ENCODE data around the gene CASP8. TPM values are rescaled to one million over a fixed set of nuclear protein-coding genes. Genes with fewer than 3 reads are reported as not detected.
"Not testable (repeated sequence)": the region's sequence is repeated elsewhere in the genome, so short reads cannot be mapped to it uniquely, and the experiment has no call there.

CASP8 gene
- polyA plus RNA-seq, 1 donor from 2014 or later, result not detected

DNA sequence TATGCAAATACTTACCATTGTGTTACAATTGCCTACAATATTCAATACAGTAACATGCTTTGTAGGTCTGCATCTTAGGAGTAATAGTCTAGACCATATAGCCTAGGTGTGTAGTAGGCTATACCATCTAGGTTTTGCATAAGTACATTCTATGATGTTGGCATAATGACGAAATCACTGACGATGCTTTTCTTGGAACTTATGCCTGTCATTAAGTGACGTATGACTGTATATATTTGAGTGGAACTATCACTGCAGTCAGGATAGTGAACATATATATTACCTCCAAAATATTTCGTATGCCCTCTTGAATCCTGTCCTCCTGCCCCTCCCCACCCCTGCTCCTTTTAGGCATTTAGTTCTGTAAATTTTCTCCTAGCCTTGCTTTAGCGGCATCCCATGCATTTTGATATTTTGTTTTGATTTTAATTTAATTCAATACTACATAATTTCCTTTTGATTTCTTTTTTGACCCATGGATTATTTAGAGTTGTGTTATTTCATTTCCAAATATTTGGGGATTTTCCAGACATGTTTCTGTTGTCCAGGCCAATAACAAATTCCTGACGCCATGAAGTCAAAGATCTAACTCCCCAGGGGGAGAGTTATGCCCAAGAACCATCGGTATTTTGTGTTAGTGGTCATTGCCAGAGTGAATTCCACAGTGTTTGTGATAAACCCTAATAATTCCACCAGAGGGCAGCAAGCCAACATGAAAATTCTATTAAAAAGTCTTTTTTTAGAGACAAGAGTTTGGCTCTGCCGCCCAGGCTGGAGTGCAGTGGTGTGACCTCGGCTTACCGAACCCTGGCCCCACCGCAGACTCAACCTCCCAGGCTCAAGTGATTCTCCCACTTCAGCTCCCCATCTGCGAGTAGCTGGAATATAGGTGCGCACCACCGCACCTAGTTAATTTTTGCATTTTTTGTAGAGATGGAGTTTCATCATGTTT lies 24.2 kb upstream of the CASP8 start:
- no peak overlapping the region for H3K9ac ChIP-seq (ENCODE audit: low read length)
- peak; percentile 84 for TF ChIP-seq RAD21 (conservative IDR thresholded peaks at IDR 0.05)
- TF ChIP-seq SMC3 (conservative IDR thresholded peaks at IDR 0.05; ENCODE audit: poor library complexity), result peak; percentile 80
- no peak for TF ChIP-seq EZH2 (IDR thresholded peaks at IDR 0.05; ENCODE audit: borderline replicate concordance, insufficient read depth, low read length, poor library complexity, severe bottlenecking)
- TF ChIP-seq, protein P1, sequence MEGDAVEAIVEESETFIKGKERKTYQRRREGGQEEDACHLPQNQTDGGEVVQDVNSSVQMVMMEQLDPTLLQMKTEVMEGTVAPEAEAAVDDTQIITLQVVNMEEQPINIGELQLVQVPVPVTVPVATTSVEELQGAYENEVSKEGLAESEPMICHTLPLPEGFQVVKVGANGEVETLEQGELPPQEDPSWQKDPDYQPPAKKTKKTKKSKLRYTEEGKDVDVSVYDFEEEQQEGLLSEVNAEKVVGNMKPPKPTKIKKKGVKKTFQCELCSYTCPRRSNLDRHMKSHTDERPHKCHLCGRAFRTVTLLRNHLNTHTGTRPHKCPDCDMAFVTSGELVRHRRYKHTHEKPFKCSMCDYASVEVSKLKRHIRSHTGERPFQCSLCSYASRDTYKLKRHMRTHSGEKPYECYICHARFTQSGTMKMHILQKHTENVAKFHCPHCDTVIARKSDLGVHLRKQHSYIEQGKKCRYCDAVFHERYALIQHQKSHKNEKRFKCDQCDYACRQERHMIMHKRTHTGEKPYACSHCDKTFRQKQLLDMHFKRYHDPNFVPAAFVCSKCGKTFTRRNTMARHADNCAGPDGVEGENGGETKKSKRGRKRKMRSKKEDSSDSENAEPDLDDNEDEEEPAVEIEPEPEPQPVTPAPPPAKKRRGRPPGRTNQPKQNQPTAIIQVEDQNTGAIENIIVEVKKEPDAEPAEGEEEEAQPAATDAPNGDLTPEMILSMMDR (IDR thresholded peaks at IDR 0.05; ENCODE audit: poor library complexity, severe bottlenecking), result peak; percentile 76
- no peaks in the 10 kb centered on the region for H3K79me2 ChIP-seq (replicated peaks; ENCODE audit: insufficient read depth, low read length)
- H3K4me2 ChIP-seq (ENCODE audit: low read length), result no peak overlapping the region
- no peak overlapping the region for H3K27ac ChIP-seq (ENCODE audit: low read length)
- no peak overlapping the region for H3K4me3 ChIP-seq (ENCODE audit: low read length)
- H3K9me3 ChIP-seq (ENCODE audit: low read length), result no peaks in the 10 kb centered on the region
- H2AFZ ChIP-seq (ENCODE audit: low read depth, low read length), result no peak overlapping the region
- H3K9me2 ChIP-seq (ENCODE audit: insufficient read depth, low read length), result no peaks in the 10 kb centered on the region
- H3K36me3 ChIP-seq (ENCODE audit: insufficient read depth, low read length), result no peaks in the 10 kb centered on the region
- H3F3A ChIP-seq (ENCODE audit: insufficient read depth, low read length, poor library complexity, severe bottlenecking), result no peaks in the 10 kb centered on the region
- H3K27me3 ChIP-seq (ENCODE audit: insufficient read depth, low read depth, low read length), result no peaks in the 10 kb centered on the region
- no peaks in the 10 kb centered on the region for H4K20me1 ChIP-seq (ENCODE audit: insufficient read depth)

DNA sequence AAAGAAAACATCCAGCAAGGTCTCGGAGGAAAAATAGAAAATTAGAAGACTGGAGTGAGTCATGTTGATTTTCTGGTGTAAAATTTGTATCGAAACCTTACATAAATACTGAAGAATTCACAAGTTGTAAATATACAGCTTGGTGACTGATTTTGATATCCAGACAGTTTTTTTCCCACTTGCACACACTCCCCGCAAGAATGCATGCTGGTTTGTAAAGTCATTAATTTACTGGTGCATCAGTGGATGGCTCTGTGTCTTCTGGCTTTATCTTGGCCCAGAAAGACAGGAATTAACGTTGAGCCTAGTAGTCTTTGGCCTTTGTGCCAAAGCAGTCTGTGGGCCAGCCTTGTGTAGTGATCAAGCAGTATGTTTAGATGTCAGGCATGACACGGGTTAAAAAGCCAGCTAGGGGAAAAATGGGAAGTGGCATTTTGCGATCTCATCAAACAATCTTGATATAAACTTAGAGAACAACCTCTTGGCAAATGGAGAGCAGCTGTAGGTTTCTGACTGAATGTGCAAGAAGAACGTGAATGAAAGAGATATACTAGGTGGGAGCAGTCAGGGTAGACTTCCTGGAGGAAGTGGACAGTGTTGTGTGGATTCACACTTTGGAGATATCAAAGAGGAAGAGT lies 22.7 kb upstream of the CASP8 start:
- Histone ChIP-seq H3F3A (ENCODE audit: insufficient read depth, low read length, poor library complexity, severe bottlenecking) (no peaks in the 10 kb centered on the region), H3K27ac (ENCODE audit: low read length) (no peak overlapping the region), H3K36me3 (ENCODE audit: insufficient read depth, low read length) (no peaks in the 10 kb centered on the region), H3K27me3 (ENCODE audit: insufficient read depth, low read depth, low read length) (no peaks in the 10 kb centered on the region), H3K9me3 (ENCODE audit: low read length) (no peaks in the 10 kb centered on the region), H3K9me2 (ENCODE audit: insufficient read depth, low read length) (no peaks in the 10 kb centered on the region), H3K9ac (ENCODE audit: low read length) (no peak overlapping the region), H3K4me3 (ENCODE audit: low read length) (no peak overlapping the region), H3K4me2 (ENCODE audit: low read length) (no peak overlapping the region), H4K20me1 (ENCODE audit: insufficient read depth) (no peaks in the 10 kb centered on the region), H3K79me2 (replicated peaks; ENCODE audit: insufficient read depth, low read length) (no peaks in the 10 kb centered on the region), H2AFZ (ENCODE audit: low read depth, low read length) (no peak overlapping the region)
- TF ChIP-seq, protein P1 (IDR thresholded peaks at IDR 0.05; ENCODE audit: poor library complexity, severe bottlenecking), result no peak
- no peak for TF ChIP-seq POLR2AphosphoS5 (IDR thresholded peaks at IDR 0.05)
- TF ChIP-seq EP300 (conservative IDR thresholded peaks at IDR 0.05; ENCODE audit: poor library complexity, severe bottlenecking), result no peak
- TF ChIP-seq SMC3 (conservative IDR thresholded peaks at IDR 0.05; ENCODE audit: poor library complexity), result no peak
- TF ChIP-seq EZH2 (IDR thresholded peaks at IDR 0.05; ENCODE audit: borderline replicate concordance, insufficient read depth, low read length, poor library complexity, severe bottlenecking), result no peak
- no peak for TF ChIP-seq TAF1 (IDR thresholded peaks at IDR 0.05; ENCODE audit: low read depth)
- no peak for TF ChIP-seq MXI1 (conservative IDR thresholded peaks at IDR 0.05; ENCODE audit: poor library complexity, severe bottlenecking)
- TF ChIP-seq, protein P2, sequence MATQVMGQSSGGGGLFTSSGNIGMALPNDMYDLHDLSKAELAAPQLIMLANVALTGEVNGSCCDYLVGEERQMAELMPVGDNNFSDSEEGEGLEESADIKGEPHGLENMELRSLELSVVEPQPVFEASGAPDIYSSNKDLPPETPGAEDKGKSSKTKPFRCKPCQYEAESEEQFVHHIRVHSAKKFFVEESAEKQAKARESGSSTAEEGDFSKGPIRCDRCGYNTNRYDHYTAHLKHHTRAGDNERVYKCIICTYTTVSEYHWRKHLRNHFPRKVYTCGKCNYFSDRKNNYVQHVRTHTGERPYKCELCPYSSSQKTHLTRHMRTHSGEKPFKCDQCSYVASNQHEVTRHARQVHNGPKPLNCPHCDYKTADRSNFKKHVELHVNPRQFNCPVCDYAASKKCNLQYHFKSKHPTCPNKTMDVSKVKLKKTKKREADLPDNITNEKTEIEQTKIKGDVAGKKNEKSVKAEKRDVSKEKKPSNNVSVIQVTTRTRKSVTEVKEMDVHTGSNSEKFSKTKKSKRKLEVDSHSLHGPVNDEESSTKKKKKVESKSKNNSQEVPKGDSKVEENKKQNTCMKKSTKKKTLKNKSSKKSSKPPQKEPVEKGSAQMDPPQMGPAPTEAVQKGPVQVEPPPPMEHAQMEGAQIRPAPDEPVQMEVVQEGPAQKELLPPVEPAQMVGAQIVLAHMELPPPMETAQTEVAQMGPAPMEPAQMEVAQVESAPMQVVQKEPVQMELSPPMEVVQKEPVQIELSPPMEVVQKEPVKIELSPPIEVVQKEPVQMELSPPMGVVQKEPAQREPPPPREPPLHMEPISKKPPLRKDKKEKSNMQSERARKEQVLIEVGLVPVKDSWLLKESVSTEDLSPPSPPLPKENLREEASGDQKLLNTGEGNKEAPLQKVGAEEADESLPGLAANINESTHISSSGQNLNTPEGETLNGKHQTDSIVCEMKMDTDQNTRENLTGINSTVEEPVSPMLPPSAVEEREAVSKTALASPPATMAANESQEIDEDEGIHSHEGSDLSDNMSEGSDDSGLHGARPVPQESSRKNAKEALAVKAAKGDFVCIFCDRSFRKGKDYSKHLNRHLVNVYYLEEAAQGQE (IDR thresholded peaks at IDR 0.05; ENCODE audit: borderline replicate concordance), result no peak
- no peak for TF ChIP-seq RAD21 (conservative IDR thresholded peaks at IDR 0.05)

DNA sequence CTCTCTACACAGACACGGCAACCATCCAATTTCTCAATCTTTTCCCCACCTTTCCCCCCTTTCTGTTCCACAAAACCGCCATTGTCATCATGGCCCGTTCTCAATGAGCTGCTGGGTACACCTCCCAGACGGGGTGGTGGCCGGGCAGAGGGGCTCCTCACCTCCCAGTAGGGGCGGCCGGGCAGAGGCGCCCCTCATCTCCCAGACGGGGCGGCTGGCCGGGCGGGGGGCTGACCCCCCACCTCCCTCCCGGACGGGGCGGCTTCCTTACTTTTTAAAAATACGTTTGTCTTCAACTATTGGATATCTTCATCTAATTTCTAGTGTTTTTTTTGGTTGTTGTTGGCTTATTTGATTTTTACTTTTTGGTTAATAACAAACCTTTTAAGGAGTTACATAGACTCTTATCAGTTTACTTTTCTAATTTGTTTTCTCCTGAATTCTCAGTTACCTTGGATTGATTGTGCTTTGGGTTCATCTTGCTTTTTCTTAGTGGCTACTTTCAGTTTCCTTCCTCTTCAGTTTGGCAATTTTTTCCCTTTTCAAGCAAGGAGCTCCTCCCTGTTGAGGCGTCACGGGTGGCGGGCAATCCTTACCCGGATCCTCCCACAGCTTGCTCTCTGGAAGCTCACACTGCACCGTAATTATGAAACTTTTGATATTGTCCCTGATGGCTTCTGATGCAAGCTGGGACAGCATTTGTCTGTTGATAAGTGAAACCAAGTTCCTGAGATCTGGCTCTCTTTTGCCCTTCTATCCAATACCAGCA lies 21.0 kb upstream of the CASP8 start:
- H3K27ac ChIP-seq (ENCODE audit: low read length); H3K27me3 ChIP-seq (ENCODE audit: insufficient read depth, low read depth, low read length); H4K20me1 ChIP-seq (ENCODE audit: insufficient read depth); H3K9me3 ChIP-seq (ENCODE audit: low read length); H3K36me3 ChIP-seq (ENCODE audit: insufficient read depth, low read length); H3F3A ChIP-seq (ENCODE audit: insufficient read depth, low read length, poor library complexity, severe bottlenecking); H2AFZ ChIP-seq (ENCODE audit: low read depth, low read length); H3K4me3 ChIP-seq (ENCODE audit: low read length); H3K9ac ChIP-seq (ENCODE audit: low read length); H3K9me2 ChIP-seq (ENCODE audit: insufficient read depth, low read length); H3K4me2 ChIP-seq (ENCODE audit: low read length); H3K79me2 ChIP-seq (replicated peaks; ENCODE audit: insufficient read depth, low read length): not testable (repeated sequence)

Data from neural cell (in vitro differentiated cells).